GOT3 (cell line): Measurements from ENCODE around the gene TOR2A.
"Not testable (repeated sequence)": the region's sequence is repeated elsewhere in the genome, so short reads cannot be mapped to it uniquely, and the experiment has no call there.

Experiments used
- DNase-seq: peaks from one replicate; lab custom pipeline; 2025; ENCODE audit warnings: mixed read lengths; lab: John Stamatoyannopoulos, UW

TOR2A gene

GRCh38 chr9:127768698-127769097 is 33.6 kb upstream of the TOR2A start:
- DNase-seq, result no peak

- DNase-seq, result no peak
Measured at GRCh38 chr9:127767909-127768331, 32.8 kb upstream of the TOR2A start.

GRCh38 chr9:127767410-127767809 is 32.3 kb upstream of the TOR2A start:
- no peak for DNase-seq

- no peak for DNase-seq
Measured at GRCh38 chr9:127765418-127765817, 30.3 kb upstream of the TOR2A start.

DNA sequence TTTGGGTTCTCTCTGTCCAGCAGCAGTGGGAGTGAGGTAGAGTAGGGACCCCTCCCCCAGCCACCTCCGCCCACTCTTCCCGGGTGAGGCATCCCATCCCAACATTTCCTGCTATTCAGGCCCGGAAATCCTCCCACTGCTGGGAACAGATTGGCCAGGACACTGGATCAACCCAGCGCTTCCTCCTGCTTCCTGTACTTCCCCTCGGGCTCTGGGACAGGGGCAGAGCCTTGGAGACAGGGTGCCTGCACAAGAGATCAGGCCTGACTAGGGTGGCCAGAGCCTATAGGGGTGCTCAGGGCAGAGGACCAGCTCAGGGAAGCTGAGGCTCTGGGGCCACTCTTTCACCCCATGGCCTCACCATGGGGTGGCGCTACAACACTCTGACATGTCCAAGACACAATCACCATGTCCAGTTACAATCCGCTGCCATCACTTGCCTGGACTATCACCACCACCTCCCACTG is 28.9 kb upstream of the TOR2A start:
- no peak for DNase-seq

DNA sequence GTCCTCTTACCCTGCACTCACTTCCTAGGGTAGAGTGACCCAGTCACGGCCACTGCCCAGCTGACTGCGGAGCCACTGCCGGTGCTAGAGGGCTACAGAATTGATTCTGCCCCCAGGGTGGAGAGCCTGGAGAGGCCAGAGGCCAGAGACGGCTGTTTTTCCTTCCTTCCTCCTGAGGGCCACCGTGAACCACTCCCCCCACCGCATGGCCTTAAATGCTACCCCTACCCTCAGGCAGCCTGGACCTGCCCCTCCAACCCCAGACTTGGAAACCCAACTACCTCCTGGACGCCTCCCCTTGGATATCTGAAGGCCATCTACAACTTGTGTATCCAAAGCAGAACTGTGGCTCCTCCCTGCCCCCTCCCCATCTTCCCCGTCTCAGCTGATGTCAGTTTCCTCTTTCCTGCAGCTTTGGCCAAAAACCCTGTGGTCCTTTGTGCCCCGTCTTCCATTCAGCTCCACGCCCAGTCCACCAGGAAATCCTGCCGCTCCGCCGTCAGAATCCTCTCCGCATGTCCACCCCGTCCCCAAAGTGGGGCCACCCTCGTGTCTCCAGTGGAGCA is 27.1 kb upstream of the TOR2A start:
- no peak for DNase-seq

DNA sequence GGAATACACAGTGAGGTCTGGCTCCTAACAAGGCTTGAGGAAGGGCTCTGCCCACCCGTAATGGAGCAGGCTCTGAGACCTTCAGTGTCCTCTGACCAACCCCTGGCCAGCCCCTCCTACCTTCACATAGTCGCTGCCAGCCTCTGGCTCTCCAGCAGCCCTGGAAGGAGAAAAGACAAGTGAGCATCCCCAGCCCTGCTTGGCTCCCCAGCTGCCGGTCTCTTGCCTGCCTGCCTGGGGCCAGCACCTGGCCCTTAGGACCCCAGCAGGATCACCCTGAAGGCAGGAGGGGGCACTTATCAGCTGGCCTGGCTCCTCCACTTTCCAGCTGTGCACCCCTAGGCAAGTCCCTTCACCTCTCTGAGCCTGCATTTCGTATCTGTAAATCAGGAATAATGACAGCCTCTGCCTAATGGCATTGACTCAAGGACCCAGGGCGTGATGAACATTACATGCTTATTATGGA is 26.4 kb upstream of the TOR2A start:
- DNase-seq, result no peak

DNA sequence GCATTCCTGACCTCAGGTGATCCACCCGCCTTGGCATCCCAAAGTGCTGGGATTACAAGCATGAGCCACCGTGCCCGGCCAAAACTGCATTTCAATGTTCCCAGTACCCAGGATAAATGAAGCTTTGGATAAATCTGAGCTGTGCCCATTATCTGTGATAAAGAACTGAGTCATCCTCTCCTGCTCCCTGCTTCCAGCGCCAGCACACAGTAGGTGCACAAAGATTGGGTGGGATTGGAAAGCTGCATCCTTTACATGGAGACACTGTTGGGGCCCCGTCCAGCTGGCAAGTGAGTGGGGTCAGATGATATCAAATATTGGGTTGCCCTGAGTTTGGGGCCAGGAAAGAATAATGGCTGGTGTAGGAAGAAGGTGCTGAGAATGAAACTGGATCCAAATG is 26.0 kb upstream of the TOR2A start:
- DNase-seq, result no peak

DNA sequence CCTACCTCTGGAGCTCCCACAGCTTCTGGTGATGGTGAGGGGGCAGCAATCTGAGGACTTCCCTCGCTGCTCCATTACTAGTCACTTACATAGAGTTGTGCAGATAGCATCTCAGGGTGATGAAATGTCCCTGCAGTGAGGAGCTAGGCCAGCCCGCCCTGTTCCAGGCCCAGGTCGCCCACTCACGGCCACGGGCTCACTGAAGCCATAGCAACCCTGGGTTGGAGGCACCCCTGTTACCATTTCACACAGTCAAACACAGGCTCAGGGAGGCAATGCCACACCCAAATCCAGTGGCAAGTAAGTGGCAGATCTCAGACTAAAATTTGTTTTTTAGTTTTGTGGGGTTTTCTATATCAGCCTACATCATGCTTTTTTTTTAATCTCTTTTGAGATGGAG is 23.7 kb upstream of the TOR2A start:
- no peak for DNase-seq

DNA sequence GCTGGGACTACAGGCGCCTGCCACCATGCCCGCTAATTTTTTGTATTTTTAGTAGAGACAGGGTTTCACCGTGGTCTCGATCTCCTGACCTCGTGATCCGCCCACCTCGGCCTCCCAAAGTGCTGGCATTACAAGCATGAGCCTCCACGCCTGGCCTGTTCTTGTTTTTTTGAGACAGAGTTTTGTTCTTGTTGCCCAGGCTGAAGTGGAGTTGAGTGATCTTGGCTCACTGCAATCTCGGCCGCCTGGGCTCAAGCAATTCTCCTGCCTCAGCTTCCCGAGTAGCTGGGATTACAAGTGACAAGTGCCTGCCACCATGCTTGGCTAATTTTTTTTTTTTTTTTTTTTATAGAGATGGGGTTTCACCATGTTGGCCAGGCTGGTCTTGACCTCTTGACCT is 21.7 kb upstream of the TOR2A start:
- not testable (repeated sequence) for DNase-seq

DNA sequence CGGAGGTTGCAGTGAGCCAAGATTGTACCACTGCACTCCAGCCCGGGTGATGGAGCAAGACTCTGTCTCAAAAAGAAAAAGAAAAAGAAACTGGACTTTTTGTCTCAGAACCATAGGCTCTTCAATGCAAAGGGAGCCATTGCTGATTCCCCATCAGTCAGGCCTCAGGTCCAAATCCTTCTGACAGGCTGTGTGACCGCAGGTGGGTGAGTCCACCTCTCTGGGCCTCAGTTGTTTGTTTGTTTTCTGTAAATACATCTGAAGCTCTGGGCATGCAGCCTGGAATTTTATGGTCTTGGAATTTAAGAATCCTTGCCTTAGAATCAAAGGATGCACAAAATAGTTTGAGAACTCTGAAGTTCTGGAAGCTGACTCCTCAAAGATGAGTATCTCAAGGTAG is 21.1 kb upstream of the TOR2A start:
- DNase-seq, result no peak

GRCh38 chr9:127755061-127756060 is 20.3 kb upstream of the TOR2A start:
- no peak for DNase-seq

DNA sequence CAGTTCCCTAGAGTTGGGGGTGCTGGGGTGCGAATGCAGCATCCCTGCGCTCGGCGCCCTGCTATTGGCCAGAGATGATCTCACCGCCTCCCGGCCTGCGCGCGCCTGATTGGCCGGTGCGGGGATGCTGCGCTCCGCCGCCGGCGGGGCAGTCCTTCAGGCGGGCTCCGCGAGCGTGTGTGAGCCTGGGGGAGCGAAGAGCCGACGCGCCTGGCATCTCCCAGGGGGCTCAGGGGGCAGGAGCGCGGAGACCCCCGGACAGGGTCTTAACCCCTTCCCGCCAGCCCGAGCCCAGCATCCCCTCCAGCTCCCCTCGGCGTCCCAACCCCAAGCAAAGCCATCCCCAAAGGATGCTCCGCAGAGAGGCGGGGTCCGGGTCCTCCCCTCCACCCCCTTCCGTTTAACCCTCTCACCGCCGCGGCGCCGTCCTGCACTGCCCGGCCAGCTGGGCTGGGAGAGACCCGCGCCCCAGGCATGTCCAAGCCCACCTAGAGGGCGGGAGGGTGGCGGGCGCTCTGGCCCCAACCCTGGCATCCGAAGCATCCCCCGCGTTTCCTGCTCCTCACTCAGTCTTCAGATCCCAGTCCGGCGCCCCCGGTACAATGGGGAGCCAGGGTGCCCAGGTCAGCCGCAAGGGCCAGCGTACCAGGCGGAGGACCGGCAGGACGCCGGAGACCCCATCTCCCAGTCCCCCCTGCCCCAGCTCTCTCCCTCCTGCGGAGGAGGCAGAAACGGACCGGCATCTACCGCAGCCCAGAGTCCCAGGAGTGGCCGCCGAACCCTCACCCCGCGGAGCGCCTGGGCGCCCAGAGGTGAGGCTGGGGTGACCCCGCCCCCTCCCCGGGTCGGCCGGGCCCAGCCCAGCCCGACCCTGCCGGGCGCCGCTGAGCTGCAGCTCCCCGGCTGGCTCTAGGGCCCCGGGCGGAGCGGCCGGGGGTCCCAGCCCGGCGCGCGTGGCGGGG is 19.3 kb upstream of the TOR2A start:
- no peak for DNase-seq

GRCh38 chr9:127753622-127754021 is 18.5 kb upstream of the TOR2A start:
- no peak for DNase-seq

- DNase-seq, result no peak
Measured at GRCh38 chr9:127753148-127753547, 18.1 kb upstream of the TOR2A start.

- no peak for DNase-seq
Measured at GRCh38 chr9:127751269-127752054, 16.4 kb upstream of the TOR2A start.

DNA sequence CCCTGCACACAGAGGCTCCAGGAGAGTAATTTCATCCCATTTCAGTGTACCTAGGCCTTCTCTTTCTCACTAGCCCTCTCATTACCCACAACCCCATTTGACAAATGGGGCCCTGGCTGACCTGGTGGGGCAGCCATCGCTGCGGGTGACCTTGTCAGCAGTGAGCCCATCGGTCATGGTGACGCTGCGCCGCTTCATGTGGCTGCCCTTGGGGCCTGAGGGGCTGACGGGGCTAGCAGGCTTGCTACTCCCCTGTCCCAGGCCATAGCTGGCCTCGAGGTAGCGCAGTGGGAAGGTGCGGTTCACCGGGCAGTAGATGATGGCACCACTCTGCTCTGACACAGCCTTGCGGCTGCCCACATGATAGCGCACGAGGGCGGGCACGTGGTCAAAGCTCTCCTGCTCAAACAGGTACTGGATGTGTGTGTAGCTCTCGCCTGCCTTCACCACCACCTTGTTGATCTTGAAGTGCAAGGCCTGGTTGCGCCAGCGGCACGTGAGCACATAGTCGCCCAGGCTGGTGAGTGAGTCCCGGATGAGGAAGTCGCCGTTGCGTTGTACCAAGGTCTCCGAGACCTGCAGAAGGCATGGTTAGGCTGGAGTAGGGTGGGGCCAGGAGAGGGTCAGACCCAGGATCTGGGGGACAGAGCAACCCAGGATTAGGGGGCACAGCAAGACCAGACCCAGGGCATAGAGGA is 14.1 kb upstream of the TOR2A start:
- no peak for DNase-seq

DNA sequence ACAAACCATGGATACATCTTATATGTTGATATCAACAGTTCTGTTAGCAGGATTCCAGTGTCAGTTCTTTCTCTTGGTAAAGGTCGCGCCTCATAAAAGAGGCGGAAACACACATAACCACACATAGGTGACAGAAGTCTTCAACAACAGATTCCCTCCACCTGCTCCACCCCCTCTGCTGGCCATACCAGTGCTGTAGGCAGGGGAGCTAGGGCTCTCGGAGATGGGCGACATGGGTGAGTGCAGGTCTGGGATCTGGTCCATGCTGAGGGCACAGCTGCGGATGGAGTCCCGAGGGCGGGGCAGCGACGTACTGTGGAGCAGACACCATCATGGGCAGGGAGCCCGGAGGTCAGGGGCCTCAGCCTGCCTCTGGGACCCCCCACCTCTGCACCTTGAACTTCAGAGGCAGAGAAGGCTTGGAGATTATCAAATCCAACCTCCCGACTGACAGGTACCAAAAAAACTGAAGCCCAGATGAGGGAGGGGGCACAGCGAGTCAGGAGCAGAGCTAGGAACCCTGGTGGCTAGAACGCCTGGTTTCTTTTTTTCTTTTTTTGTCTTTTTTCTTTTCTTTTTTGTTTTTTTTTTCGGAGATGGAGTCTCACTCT is 12.0 kb upstream of the TOR2A start:
- DNase-seq, result no peak

GRCh38 chr9:127744398-127745110 is 9.5 kb upstream of the TOR2A start:
- DNase-seq, result no peak
